Uterus (tissue), 4 donors: ENCODE results near the gene ADPRHL1. TPM values are rescaled to one million over a fixed set of nuclear protein-coding genes. Genes with fewer than 3 reads are reported as not detected.

Source experiments
- DNase-seq, 2 donors: peaks; one replicate each; pipeline ENCODE4 v3.0.0-alpha.2; 2019 to 2020
- H3K27ac ChIP-seq, 2 donors: fragments of 200-600 bp; sonication (generic); 1 replicate in 1 of 2; 2 replicates in 1 of 2; pipeline ENCODE4 v1.5.1; 2016 to 2018
- H3K27me3 ChIP-seq, 2 donors: fragments of 200-600 bp; sonication (generic); one replicate each; pipeline ENCODE4 v1.5.1; 2018 to 2019; ENCODE audit warnings: control low read depth in 1 of 2
- H3K36me3 ChIP-seq, 2 donors: fragments of 200-600 bp; sonication (generic); one replicate each; pipeline ENCODE4 v1.5.1; 2019; ENCODE audit warnings: control low read depth in 1 of 2
- H3K4me1 ChIP-seq, 2 donors: fragments of 200-600 bp; sonication (generic); one replicate each; pipeline ENCODE4 v1.5.1; 2018 to 2019; ENCODE audit warnings: control low read depth in 1 of 2
- H3K4me3 ChIP-seq, 2 donors: fragments of 200-600 bp; sonication (generic); 1 replicate in 1 of 2; 2 replicates in 1 of 2; pipeline ENCODE4 v1.5.1; 2018 to 2019; ENCODE audit warnings: mild to moderate bottlenecking in 1 of 2
- H3K9me3 ChIP-seq, 2 donors: fragments of 200-600 bp; sonication (generic); one replicate each; pipeline ENCODE4 v1.5.1; 2019; ENCODE audit warnings: control low read depth in 1 of 2
- POLR2A ChIP-seq, 2 donors: fragments of 450-650 bp; IDR thresholded peaks; one replicate each; pipeline ENCODE4 v1.6.1; 2016; ENCODE audit warnings: antibody characterized with exemption in 2 of 2, mild to moderate bottlenecking in 1 of 2, moderate library complexity in 1 of 2
- intact Hi-C: fragments of 100-400 bp; cut with DNase I; formaldehyde crosslinking; loops from one replicate; pipeline ENCODE4 v1.15.1; 2023; ENCODE audit warnings: low total_unique reads
- total RNA-seq, 4 donors: library from RNA; depleted of rRNA in 3 of 4; stranded (reverse); fragments of >200 nt in 3 of 4; gene quantifications; one replicate each; pipeline versions ENCODE4 v1.1.0 to v1.2.4, GENCODE V29; 2014 to 2023
- TF ChIP-seq, protein P1 (sequence below), 4 experiments: fragments of 200-600 bp in 2 of 4; fragments of 450-650 bp in 2 of 4; sonication (generic) in 2 of 4; IDR thresholded peaks; one replicate each; pipeline ENCODE4 v1.5.1; 2016 to 2019; ENCODE audit warnings: antibody characterized with exemption in 4 of 4, mild to moderate bottlenecking in 2 of 4, moderate library complexity in 1 of 4
- donor health status: DM: yes; HTN: yes; CAD: no.

The ADPRHL1 gene
- total RNA-seq, 4 donors from 2014 or later = 1.6 to 3.3 TPM; not detected in 2

DNA sequence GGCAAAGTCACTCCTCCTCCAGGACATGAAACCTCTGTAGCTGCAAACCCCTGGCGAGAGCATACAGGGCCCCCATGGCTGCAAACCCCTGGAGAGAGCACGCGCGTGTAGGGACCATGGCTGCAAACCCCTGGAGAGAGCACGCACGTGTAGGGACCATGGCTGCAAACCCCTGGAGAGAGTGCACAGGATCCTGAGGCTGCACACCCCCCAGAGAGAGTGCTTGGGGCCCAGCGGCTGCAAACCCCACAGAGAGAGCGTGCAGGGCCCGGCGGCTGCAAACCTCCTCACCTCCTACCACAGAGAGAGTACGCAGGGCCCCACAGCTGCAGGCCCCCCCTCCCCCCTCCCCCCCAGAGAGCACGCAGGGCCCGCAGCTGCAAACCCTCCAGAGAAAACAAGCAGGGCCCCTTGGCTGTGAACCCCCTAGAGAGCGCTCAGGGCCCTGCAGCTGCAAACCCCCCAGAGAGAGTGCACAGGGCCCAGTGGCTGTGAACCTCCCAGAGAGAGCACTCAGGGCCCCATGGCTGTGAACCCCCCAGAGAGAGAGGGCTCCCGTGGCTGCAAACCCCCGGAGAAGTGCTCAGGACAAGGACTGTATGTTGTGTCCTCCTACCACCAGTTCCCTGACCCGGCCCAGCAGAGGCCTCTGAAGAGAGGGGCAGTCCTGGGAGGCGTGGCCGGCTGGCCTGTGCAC lies 7.3 kb downstream of the ADPRHL1 start:
- H3K9me3 ChIP-seq = no peaks in the 10 kb centered on the region
- no peaks in the 10 kb centered on the region for H3K36me3 ChIP-seq
- no peak for TF ChIP-seq POLR2A (IDR thresholded peaks at IDR 0.05)
- TF ChIP-seq, protein P1, sequence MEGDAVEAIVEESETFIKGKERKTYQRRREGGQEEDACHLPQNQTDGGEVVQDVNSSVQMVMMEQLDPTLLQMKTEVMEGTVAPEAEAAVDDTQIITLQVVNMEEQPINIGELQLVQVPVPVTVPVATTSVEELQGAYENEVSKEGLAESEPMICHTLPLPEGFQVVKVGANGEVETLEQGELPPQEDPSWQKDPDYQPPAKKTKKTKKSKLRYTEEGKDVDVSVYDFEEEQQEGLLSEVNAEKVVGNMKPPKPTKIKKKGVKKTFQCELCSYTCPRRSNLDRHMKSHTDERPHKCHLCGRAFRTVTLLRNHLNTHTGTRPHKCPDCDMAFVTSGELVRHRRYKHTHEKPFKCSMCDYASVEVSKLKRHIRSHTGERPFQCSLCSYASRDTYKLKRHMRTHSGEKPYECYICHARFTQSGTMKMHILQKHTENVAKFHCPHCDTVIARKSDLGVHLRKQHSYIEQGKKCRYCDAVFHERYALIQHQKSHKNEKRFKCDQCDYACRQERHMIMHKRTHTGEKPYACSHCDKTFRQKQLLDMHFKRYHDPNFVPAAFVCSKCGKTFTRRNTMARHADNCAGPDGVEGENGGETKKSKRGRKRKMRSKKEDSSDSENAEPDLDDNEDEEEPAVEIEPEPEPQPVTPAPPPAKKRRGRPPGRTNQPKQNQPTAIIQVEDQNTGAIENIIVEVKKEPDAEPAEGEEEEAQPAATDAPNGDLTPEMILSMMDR (IDR thresholded peaks at IDR 0.05) = no peak
- no peaks in the 10 kb centered on the region for H3K4me1 ChIP-seq
- no peak overlapping the region for H3K4me3 ChIP-seq
- H3K27me3 ChIP-seq = no peaks in the 10 kb centered on the region
- intact Hi-C loops = no loop called here
- DNase-seq = no peak
- no peak overlapping the region for H3K27ac ChIP-seq

DNA sequence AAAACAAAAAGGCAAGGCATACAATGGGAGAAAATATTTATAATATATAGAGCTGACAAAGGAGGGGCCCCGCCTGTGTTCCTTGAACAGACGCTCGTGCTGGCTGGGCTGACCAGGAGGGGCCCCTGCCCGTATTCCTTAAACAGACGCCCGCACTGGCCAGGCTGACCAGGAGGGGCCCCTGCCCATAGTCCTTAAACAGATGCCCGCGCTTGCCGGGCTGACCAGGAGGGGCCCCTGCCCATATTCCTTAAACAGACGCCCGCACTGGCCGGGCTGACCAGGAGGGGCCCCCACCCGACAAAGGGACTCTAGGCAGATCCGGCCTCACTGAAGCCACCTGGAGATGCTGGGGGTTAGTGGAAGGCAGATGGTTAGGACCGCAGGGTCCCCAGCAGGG lies 9.3 kb downstream of the ADPRHL1 start:
- DNase-seq = no peak
- H3K36me3 ChIP-seq = no peaks in the 10 kb centered on the region
- TF ChIP-seq, protein P1 (IDR thresholded peaks at IDR 0.05) = no peak
- no peak for TF ChIP-seq POLR2A (IDR thresholded peaks at IDR 0.05)
- H3K4me3 ChIP-seq = no peak overlapping the region
- H3K9me3 ChIP-seq = no peaks in the 10 kb centered on the region
- no peak overlapping the region for H3K27ac ChIP-seq
- H3K4me1 ChIP-seq = no peaks in the 10 kb centered on the region
- intact Hi-C loops = no loop called here
- no peaks in the 10 kb centered on the region for H3K27me3 ChIP-seq

DNA sequence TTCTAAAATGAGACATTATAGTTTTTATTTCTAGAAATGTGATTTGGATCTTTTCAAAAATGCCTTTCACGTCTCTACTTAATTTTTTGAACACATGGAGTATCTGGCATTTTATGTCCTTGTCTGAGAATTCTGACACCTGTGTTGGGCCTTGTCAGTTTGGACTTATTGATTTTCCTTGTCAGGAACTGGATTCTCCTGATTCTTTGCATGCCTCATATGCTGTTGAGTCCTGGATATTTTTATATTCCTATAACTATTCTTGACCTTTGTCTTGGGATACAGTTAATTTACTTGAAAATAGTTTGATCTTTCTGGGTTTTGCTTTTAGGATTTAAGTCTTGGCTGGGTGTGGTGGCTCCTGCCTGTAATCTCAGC lies 10.3 kb downstream of the ADPRHL1 start:
- Histone ChIP-seq H3K27ac (no peak overlapping the region), H3K27me3 (no peaks in the 10 kb centered on the region), H3K4me1 (no peaks in the 10 kb centered on the region), H3K9me3 (no peaks in the 10 kb centered on the region), H3K4me3 (no peak overlapping the region), H3K36me3 (no peaks in the 10 kb centered on the region)
- DNase-seq = no peak
- intact Hi-C loops = no loop called here
- TF ChIP-seq, protein P1 (IDR thresholded peaks at IDR 0.05) = no peak
- no peak for TF ChIP-seq POLR2A (IDR thresholded peaks at IDR 0.05)

DNA sequence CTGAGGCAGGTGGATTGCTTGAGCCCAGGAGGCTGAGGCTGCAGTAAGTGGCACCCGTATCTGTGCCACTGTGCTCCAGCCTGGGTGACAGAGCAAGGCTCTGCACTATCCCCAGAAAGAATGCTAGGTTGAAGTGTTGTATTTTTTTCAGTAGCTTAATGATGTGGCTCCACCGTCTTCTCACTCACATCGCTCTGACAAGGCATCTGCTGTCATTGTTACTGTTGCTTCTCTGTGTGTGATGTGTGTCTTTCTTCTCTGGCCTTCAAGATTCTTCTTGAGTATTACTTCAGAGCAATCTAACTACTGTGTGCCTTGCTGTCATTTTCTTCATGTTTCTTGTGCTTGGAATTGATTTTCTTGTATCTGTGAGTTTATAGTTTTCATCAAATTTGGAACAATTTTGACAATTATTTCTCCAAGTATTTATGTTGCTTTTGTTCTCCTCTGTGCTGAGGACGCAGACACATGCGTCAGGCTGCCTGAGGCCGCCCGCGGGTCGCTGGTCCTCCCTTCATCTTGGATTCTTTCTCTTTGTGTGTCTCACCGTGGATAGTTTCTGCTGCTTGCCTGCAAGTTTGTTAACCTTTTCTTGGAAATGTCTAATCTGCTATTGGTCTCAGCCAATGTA lies 10.8 kb downstream of the ADPRHL1 start:
- Histone ChIP-seq H3K36me3 (no peaks in the 10 kb centered on the region), H3K27ac (no peak overlapping the region), H3K4me1 (no peaks in the 10 kb centered on the region), H3K27me3 (no peaks in the 10 kb centered on the region), H3K9me3 (no peaks in the 10 kb centered on the region), H3K4me3 (no peak overlapping the region)
- intact Hi-C loops = no loop called here
- DNase-seq = no peak
- TF ChIP-seq, protein P1 (IDR thresholded peaks at IDR 0.05) = no peak
- no peak for TF ChIP-seq POLR2A (IDR thresholded peaks at IDR 0.05)

DNA sequence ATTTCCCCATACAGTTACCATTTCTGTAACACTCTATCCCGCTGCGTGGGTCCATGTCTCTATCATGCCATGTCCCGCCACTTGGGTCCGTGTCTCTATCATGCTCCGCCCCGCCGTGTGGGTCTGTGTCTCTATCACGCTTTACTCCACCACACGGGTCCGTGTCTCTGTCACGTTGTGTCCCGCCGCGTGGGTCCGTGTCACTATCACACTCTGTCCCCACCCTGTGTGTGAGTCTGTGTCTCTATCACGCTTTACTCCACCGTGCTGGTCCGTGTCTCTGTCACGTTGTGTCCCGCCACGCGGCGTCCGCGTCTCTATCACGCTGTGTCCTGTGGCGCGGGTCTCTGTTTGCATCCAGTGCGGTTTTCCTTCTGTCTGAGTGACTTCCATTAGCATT lies 11.6 kb downstream of the ADPRHL1 start:
- H3K36me3 ChIP-seq = no peaks in the 10 kb centered on the region
- H3K27me3 ChIP-seq = no peaks in the 10 kb centered on the region
- no peaks in the 10 kb centered on the region for H3K9me3 ChIP-seq
- H3K4me1 ChIP-seq = no peaks in the 10 kb centered on the region
- TF ChIP-seq POLR2A (IDR thresholded peaks at IDR 0.05) = no peak
- TF ChIP-seq, protein P1 (IDR thresholded peaks at IDR 0.05) = no peak
- no peak for DNase-seq
- no peak overlapping the region for H3K4me3 ChIP-seq
- H3K27ac ChIP-seq = no peak overlapping the region
- intact Hi-C loops = no loop called here
